Retinal pigment epithelial cell (primary cell): ENCODE measurements around the gene PFKFB4.

ENCODE experiments used
- DNase-seq: peaks from one replicate; pipeline ENCODE4 v3.0.0-alpha.2; 2010; ENCODE audit warnings: low read depth
- H3K4me3 ChIP-seq: 2 replicates; pipeline ENCODE4 v1.5.1; 2011; ENCODE audit warnings: mild to moderate bottlenecking, low read length, control low read depth, moderate library complexity
- CTCF ChIP-seq: conservative IDR thresholded peaks from 2 replicates; pipeline ENCODE4 v1.5.1; 2011; ENCODE audit warnings: low read depth, low read length, control low read depth, inconsistent platforms

Gene PFKFB4

GRCh38 chr3:48584836-48585235, 28.2 kb upstream of the PFKFB4 start:
- no peak overlapping the region for H3K4me3 ChIP-seq
- no peak for TF ChIP-seq CTCF
- DNase-seq, result no peak

GRCh38 chr3:48581621-48582481, 25.2 kb upstream of the PFKFB4 start:
- H3K4me3 ChIP-seq, result no peak overlapping the region
- no peak for DNase-seq
- TF ChIP-seq CTCF, result no peak

- TF ChIP-seq CTCF, result no peak
- no peak for DNase-seq
- no peak overlapping the region for H3K4me3 ChIP-seq
Measured at GRCh38 chr3:48576647-48577046, 20.0 kb upstream of the PFKFB4 start.

- DNase-seq, result no peak
- no peak overlapping the region for H3K4me3 ChIP-seq
- no peak for TF ChIP-seq CTCF
Measured at GRCh38 chr3:48575366-48575765, 18.8 kb upstream of the PFKFB4 start.

GRCh38 chr3:48573973-48574585, 17.5 kb upstream of the PFKFB4 start:
- no peak overlapping the region for H3K4me3 ChIP-seq
- TF ChIP-seq CTCF, result no peak
- no peak for DNase-seq

GRCh38 chr3:48572517-48572916, 15.9 kb upstream of the PFKFB4 start:
- no peak for TF ChIP-seq CTCF
- no peak for DNase-seq
- H3K4me3 ChIP-seq, result no peak overlapping the region

- H3K4me3 ChIP-seq, result no peak overlapping the region
- TF ChIP-seq CTCF, result no peak
- no peak for DNase-seq
Measured at GRCh38 chr3:48571938-48572337, 15.3 kb upstream of the PFKFB4 start.
